Liver (tissue), 9 donors: ENCODE measurements around the gene GRAMD4. TPM values are rescaled to one million over a fixed set of nuclear protein-coding genes. Genes with fewer than 3 reads are reported as not detected.

Source experiments
- DNase-seq: peaks from one replicate; pipeline ENCODE4 v3.0.0-alpha.2; 2017; ENCODE audit warnings: low spot score
- H3K27ac ChIP-seq, 2 donors: one replicate each; pipeline ENCODE4 v1.7.0; 2013; ENCODE audit warnings: inconsistent platforms in 2 of 2, low read length in 2 of 2, control low read depth in 1 of 2, low read depth in 1 of 2, mild to moderate bottlenecking in 1 of 2
- H3K27me3 ChIP-seq, 4 donors: one replicate each; pipeline versions ENCODE4 v1.6.1 to v1.7.0; 2013; ENCODE audit warnings: low read length in 3 of 4, inconsistent platforms in 1 of 4, mild to moderate bottlenecking in 1 of 4, moderate library complexity in 1 of 4; ENCODE audit not compliant: control insufficient read depth in 4 of 4, insufficient read depth in 4 of 4
- H3K36me3 ChIP-seq, 4 donors: one replicate each; pipeline versions ENCODE4 v1.6.1 to v1.7.0; 2013; ENCODE audit warnings: low read length in 3 of 4, mild to moderate bottlenecking in 3 of 4, low read depth in 1 of 4, moderate library complexity in 1 of 4; ENCODE audit not compliant: control insufficient read depth in 4 of 4, insufficient read depth in 3 of 4
- H3K4me1 ChIP-seq, 4 donors: one replicate each; pipeline versions ENCODE4 v1.6.1 to v1.7.0; 2013; ENCODE audit warnings: low read length in 3 of 4, mild to moderate bottlenecking in 3 of 4, moderate library complexity in 1 of 4; ENCODE audit not compliant: control insufficient read depth in 4 of 4, insufficient read depth in 4 of 4
- H3K4me3 ChIP-seq, 3 donors: one replicate each; pipeline versions ENCODE4 v1.6.1 to v1.7.0; 2013; ENCODE audit warnings: low read length in 3 of 3, control low read depth in 1 of 3, low read depth in 1 of 3, mild to moderate bottlenecking in 1 of 3
- H3K9ac ChIP-seq, 2 donors: one replicate each; pipeline ENCODE4 v1.7.0; 2013; ENCODE audit warnings: low read length in 2 of 2, mild to moderate bottlenecking in 2 of 2, moderate library complexity in 2 of 2, control low read depth in 1 of 2, low read depth in 1 of 2
- H3K9me3 ChIP-seq, 4 donors: one replicate each; pipeline versions ENCODE4 v1.6.1 to v1.7.0; 2013; ENCODE audit warnings: low read length in 3 of 4; ENCODE audit not compliant: control insufficient read depth in 4 of 4
- EGR1 ChIP-seq, 2 donors: IDR thresholded peaks; 2 replicates each; pipeline ENCODE4 v1.6.1; 2016 to 2018; ENCODE audit warnings: antibody characterized with exemption in 2 of 2, low read depth in 2 of 2
- FOXA1 ChIP-seq: IDR thresholded peaks from 2 replicates; pipeline ENCODE4 v1.6.1; 2016; ENCODE audit warnings: antibody characterized with exemption
- FOXA2 ChIP-seq: IDR thresholded peaks from 2 replicates; pipeline ENCODE4 v1.6.1; 2016; ENCODE audit warnings: antibody characterized with exemption
- GABPA ChIP-seq, 2 donors: IDR thresholded peaks in 1 of 2; conservative IDR thresholded peaks in 1 of 2; 2 replicates each; pipeline ENCODE4 v1.6.1; 2016; ENCODE audit warnings: antibody characterized with exemption in 2 of 2, mild to moderate bottlenecking in 1 of 2, moderate library complexity in 1 of 2
- HNF4A ChIP-seq, 2 donors: conservative IDR thresholded peaks; 2 replicates each; pipeline ENCODE4 v1.6.1; 2016; ENCODE audit warnings: antibody characterized with exemption in 2 of 2, mild to moderate bottlenecking in 2 of 2
- HNF4G ChIP-seq: IDR thresholded peaks from 2 replicates; pipeline ENCODE4 v1.6.1; 2016; ENCODE audit warnings: antibody characterized with exemption
- JUND ChIP-seq, 2 donors: IDR thresholded peaks; 2 replicates each; pipeline ENCODE4 v1.6.1; 2016; ENCODE audit warnings: antibody characterized with exemption in 2 of 2
- NR2F2 ChIP-seq: IDR thresholded peaks from 2 replicates; pipeline ENCODE4 v1.6.1; 2016; ENCODE audit warnings: antibody characterized with exemption
- RAD21 ChIP-seq, 2 donors: IDR thresholded peaks; 2 replicates each; pipeline ENCODE4 v1.6.1; 2016; ENCODE audit warnings: antibody characterized with exemption in 2 of 2, mild to moderate bottlenecking in 2 of 2
- RXRA ChIP-seq, 2 donors: IDR thresholded peaks; 2 replicates each; pipeline ENCODE4 v1.6.1; 2017 to 2018; ENCODE audit warnings: antibody characterized with exemption in 2 of 2, mild to moderate bottlenecking in 1 of 2
- SP1 ChIP-seq: IDR thresholded peaks from 2 replicates; pipeline ENCODE4 v1.6.1; 2018; ENCODE audit warnings: antibody characterized with exemption, mild to moderate bottlenecking
- YY1 ChIP-seq: IDR thresholded peaks from 2 replicates; pipeline ENCODE4 v1.6.1; 2016; ENCODE audit warnings: antibody characterized with exemption, mild to moderate bottlenecking
- WGBS: extraction: QIAGEN DNeasy Blood & Tissue Kit; methylation state at CpG from one replicate; pipeline ENCODE4 v1.1.7; 2013; 5-methylcytosine and 5-hydroxymethylcytosine counted together
- polyA plus RNA-seq, 2 donors: library from polyadenylated mRNA; stranded (reverse) in 1 of 2; unstranded in 1 of 2; fragments of 200-250 nt in 1 of 2; fragments of >200 nt in 1 of 2; fragmentation: Nextera tagmentation in 1 of 2; extraction: Ambion mirVana in 1 of 2; gene quantifications; one replicate each; pipeline versions ENCODE4 v1.2.1 to v1.2.3, GENCODE V29; 2013 to 2015
- total RNA-seq, 2 donors: library from RNA; depleted of rRNA; stranded (reverse); fragments of >200 nt; gene quantifications; one replicate each; pipeline ENCODE4 v1.2.3, GENCODE V29; 2014
- TF ChIP-seq, protein P1 (sequence below): IDR thresholded peaks from 2 replicates; pipeline ENCODE4 v1.6.1; 2016; ENCODE audit warnings: antibody characterized with exemption
- TF ChIP-seq, protein P2 (sequence below): IDR thresholded peaks from 2 replicates; pipeline ENCODE4 v1.6.1; 2016; ENCODE audit warnings: antibody characterized with exemption
- TF ChIP-seq, protein P3 (sequence below): fragments of 150-350 bp; IDR thresholded peaks from 2 replicates; pipeline ENCODE4 v1.5.1; 2017; ENCODE audit warnings: improper control_type of control experiment, low read depth, low read length; ENCODE audit not compliant: missing input control
- donor health status: healthy.
- donor health status: healthy.
- donor health status: healthy.
- donor health status: healthy.
- donor health status: healthy.

Gene GRAMD4
- total and polyA plus RNA-seq, 4 donors = 2.7 to 53.5 (median 21.6) TPM

DNA sequence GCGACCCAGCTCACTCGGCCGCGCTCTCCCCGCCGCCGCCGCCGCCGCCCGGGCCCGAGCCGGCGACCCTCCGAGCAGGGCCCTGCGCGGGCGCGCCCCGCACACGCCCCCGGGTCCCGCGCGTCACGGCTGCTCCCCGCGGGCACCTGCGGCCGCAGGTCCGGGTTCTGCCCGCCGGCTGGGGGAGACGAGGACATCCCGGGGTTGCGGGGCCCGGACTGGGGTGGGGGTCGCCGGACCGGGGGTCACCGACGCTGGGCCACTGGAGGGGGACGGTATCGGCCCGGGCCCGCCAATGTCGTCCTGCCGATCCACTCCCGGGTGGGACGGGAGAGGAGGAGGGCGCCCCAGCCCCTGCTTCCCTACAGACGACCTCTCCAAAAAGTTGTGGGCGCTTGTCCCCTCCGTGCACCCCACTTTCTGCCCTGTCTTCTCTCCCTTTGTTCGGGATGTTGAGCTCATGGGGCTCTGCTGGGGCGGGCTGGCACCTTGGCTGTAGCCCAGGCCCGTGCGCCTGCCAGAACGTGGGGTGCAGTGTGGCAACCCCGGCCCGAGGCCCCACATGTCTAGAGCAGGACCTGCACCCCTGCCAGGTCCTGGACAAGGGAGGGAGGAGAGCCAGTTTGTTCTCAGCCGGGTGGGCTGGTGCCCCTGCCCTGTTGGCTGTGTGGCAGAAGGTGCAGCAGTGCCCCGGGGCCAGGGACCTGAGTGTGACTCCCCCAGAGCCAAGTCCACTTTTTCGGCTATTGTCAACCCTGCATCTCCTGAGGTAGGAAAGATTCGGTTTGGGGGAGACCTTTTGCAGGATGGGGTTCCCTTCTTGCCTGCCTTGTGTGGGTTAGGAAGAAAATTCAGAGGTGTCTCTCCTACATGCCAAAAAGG, 42.6 kb upstream of the GRAMD4 start:
- H3K9me3 ChIP-seq = no peaks in the 10 kb centered on the region
- H3K9ac ChIP-seq = peak overlapping the region; percentile 7 to 63
- peak overlapping the region; percentile 34 to 83 (median 67) for H3K4me3 ChIP-seq
- DNase-seq = no peak
- peak overlapping the region; percentile 16 to 60 for H3K27ac ChIP-seq
- peaks cover 31 to 67% (median 51%) of the 10 kb centered on the region in 4 donors for H3K4me1 ChIP-seq
- H3K27me3 ChIP-seq = no peaks in the 10 kb centered on the region
- TF ChIP-seq FOXA1 (no peak), SP1 (no peak), NR2F2 (no peak), RAD21 (IDR thresholded peaks at IDR 0.05) (no peak), YY1 (no peak), FOXA2 (no peak), JUND (IDR thresholded peaks at IDR 0.05) (no peak), EGR1 (IDR thresholded peaks at IDR 0.05; ENCODE audit: low read depth in 2 of 2) (no peak)
- TF ChIP-seq, protein P1, sequence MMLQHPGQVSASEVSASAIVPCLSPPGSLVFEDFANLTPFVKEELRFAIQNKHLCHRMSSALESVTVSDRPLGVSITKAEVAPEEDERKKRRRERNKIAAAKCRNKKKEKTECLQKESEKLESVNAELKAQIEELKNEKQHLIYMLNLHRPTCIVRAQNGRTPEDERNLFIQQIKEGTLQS = no peak
- TF ChIP-seq, protein P2, sequence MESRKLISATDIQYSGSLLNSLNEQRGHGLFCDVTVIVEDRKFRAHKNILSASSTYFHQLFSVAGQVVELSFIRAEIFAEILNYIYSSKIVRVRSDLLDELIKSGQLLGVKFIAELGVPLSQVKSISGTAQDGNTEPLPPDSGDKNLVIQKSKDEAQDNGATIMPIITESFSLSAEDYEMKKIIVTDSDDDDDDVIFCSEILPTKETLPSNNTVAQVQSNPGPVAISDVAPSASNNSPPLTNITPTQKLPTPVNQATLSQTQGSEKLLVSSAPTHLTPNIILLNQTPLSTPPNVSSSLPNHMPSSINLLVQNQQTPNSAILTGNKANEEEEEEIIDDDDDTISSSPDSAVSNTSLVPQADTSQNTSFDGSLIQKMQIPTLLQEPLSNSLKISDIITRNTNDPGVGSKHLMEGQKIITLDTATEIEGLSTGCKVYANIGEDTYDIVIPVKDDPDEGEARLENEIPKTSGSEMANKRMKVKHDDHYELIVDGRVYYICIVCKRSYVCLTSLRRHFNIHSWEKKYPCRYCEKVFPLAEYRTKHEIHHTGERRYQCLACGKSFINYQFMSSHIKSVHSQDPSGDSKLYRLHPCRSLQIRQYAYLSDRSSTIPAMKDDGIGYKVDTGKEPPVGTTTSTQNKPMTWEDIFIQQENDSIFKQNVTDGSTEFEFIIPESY = no peak
- TF ChIP-seq, protein P3, sequence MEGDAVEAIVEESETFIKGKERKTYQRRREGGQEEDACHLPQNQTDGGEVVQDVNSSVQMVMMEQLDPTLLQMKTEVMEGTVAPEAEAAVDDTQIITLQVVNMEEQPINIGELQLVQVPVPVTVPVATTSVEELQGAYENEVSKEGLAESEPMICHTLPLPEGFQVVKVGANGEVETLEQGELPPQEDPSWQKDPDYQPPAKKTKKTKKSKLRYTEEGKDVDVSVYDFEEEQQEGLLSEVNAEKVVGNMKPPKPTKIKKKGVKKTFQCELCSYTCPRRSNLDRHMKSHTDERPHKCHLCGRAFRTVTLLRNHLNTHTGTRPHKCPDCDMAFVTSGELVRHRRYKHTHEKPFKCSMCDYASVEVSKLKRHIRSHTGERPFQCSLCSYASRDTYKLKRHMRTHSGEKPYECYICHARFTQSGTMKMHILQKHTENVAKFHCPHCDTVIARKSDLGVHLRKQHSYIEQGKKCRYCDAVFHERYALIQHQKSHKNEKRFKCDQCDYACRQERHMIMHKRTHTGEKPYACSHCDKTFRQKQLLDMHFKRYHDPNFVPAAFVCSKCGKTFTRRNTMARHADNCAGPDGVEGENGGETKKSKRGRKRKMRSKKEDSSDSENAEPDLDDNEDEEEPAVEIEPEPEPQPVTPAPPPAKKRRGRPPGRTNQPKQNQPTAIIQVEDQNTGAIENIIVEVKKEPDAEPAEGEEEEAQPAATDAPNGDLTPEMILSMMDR = no peak
- no peaks in the 10 kb centered on the region for H3K36me3 ChIP-seq
- WGBS = 4% methylated on average over 65 of the region's 65 CpGs

DNA sequence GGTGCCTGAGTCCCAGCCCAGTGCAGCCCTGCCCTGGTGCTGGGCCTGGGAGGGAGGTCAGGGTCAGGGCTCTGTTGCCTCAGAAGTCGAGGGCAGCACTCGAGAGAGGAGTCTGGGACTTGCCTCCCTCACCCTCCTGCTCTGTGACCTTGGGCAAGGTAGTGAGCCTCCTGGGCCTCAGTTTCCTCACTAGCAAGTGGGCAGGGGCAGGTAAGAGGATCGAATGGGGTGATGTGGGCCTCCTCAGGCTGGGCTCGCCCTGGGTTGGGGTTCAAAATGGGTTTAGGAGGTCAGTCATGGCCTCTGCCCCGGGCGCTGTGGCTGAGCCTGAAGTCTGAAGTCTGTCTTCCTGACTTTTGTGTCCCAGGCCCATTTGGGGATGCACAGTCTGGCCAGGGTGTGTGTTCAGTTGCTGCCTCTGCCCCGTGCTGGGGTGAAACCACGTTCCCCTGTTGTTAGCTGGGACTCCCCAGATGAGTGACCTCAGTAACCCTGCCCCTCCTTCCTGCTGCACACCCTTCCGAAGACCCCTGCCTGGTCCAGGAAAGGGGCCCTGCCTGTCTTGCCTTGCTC, 41.8 kb upstream of the GRAMD4 start:
- H3K27me3 ChIP-seq = no peaks in the 10 kb centered on the region
- no peaks in the 10 kb centered on the region for H3K9me3 ChIP-seq
- H3K4me1 ChIP-seq = peaks cover 32 to 68% (median 52%) of the 10 kb centered on the region in 4 donors
- WGBS = 59% methylated on average over 9 of the region's 9 CpGs
- TF ChIP-seq GABPA (IDR thresholded peaks at IDR 0.05 in 1 of 2, conservative IDR thresholded peaks at IDR 0.05 in 1 of 2) (no peak), HNF4A (conservative IDR thresholded peaks at IDR 0.05) (peak in 1 of 2 donors; percentile 21), HNF4G (no peak), RXRA (IDR thresholded peaks at IDR 0.05) (peak in 1 of 2 donors; percentile 27), FOXA1 (no peak), FOXA2 (no peak), NR2F2 (no peak)
- TF ChIP-seq, protein P2 = no peak
- TF ChIP-seq, protein P1 = no peak
- no peaks in the 10 kb centered on the region for H3K36me3 ChIP-seq
- H3K27ac ChIP-seq = peak overlapping the region; percentile 16 to 60
- H3K9ac ChIP-seq = no peak overlapping the region
- peak overlapping the region in 2 of 3 donors; percentile 67 to 83 for H3K4me3 ChIP-seq
- DNase-seq = no peak
